ENCODE results near the gene CRADD. TPM values are rescaled to one million over a fixed set of nuclear protein-coding genes. Genes with fewer than 3 reads are reported as not detected.
"Not testable (repeated sequence)": the region's sequence is repeated elsewhere in the genome, so short reads cannot be mapped to it uniquely, and the experiment has no call there.

Gene CRADD
- total RNA-seq, 6 donors from 2014 or later, result 13.7 to 40.7 (median 29.0) TPM

GRCh38 chr12:93882763-93883162 is 205.6 kb downstream of the CRADD start:
- no peaks in the 10 kb centered on the region for H3K36me3 ChIP-seq
- no peaks in the 10 kb centered on the region for H3K9me3 ChIP-seq
- H3K4me1 ChIP-seq, result no peaks in the 10 kb centered on the region
- ATAC-seq (ENCODE audit: low FRiP score in 2 of 2), result no peak
- no peak for TF ChIP-seq POLR2AphosphoS5 (IDR thresholded peaks at IDR 0.05)
- TF ChIP-seq EP300 (IDR thresholded peaks at IDR 0.05), result no peak
- TF ChIP-seq CTCF (IDR thresholded peaks at IDR 0.05), result no peak
- TF ChIP-seq POLR2A (IDR thresholded peaks at IDR 0.05), result no peak
- 85 to 87% methylated on average over 3 of the region's 3 CpGs for WGBS, 2 donors
- H3K4me3 ChIP-seq, result no peak overlapping the region
- no peak overlapping the region for H3K27ac ChIP-seq
- H3K27me3 ChIP-seq, result no peaks in the 10 kb centered on the region
- DNase-seq, result no peak

- DNase-seq, result no peak
- no peaks in the 10 kb centered on the region for H3K36me3 ChIP-seq
- H3K27me3 ChIP-seq, result no peaks in the 10 kb centered on the region
- WGBS, 2 donors, result 89 to 91% methylated on average over 2 of the region's 2 CpGs
- TF ChIP-seq POLR2A (IDR thresholded peaks at IDR 0.05) (no peak), POLR2AphosphoS5 (IDR thresholded peaks at IDR 0.05) (no peak), CTCF (IDR thresholded peaks at IDR 0.05) (no peak), EP300 (IDR thresholded peaks at IDR 0.05) (no peak)
- H3K4me1 ChIP-seq, result no peaks in the 10 kb centered on the region
- no peak overlapping the region for H3K4me3 ChIP-seq
- H3K27ac ChIP-seq, result no peak overlapping the region
- ATAC-seq (ENCODE audit: low FRiP score in 2 of 2), result no peak
- no peaks in the 10 kb centered on the region for H3K9me3 ChIP-seq
These were observed 206.4 kb downstream of the CRADD start for GRCh38 chr12:93883436-93884154.

- Histone ChIP-seq H3K27me3 (no peaks in the 10 kb centered on the region), H3K4me3 (no peak overlapping the region), H3K9me3 (no peaks in the 10 kb centered on the region), H3K36me3 (no peaks in the 10 kb centered on the region), H3K27ac (no peak overlapping the region), H3K4me1 (no peaks in the 10 kb centered on the region)
- DNase-seq, result no peak
- ATAC-seq (ENCODE audit: low FRiP score in 2 of 2), result peak in 1 of 2 donors; percentile 31
- WGBS, 2 donors, result 83 to 88% methylated on average over 5 of the region's 5 CpGs
- TF ChIP-seq CTCF (IDR thresholded peaks at IDR 0.05) (no peak), POLR2A (IDR thresholded peaks at IDR 0.05) (no peak), POLR2AphosphoS5 (IDR thresholded peaks at IDR 0.05) (no peak), EP300 (IDR thresholded peaks at IDR 0.05) (no peak)
These were observed 207.8 kb downstream of the CRADD start for GRCh38 chr12:93884794-93885460.

- ATAC-seq (ENCODE audit: low FRiP score in 2 of 2); H3K4me3 ChIP-seq; H3K36me3 ChIP-seq; H3K9me3 ChIP-seq; H3K4me1 ChIP-seq; H3K27ac ChIP-seq; H3K27me3 ChIP-seq: not testable (repeated sequence)
- 94 to 97% methylated on average over 7 of the region's 7 CpGs for WGBS, 2 donors
- DNase-seq, result peak in 1 of 2 donors; percentile 1
These were observed 208.9 kb downstream of the CRADD start for GRCh38 chr12:93885973-93886532.

- DNase-seq, result no peak
- Histone ChIP-seq H3K4me1 (no peaks in the 10 kb centered on the region), H3K9me3 (no peaks in the 10 kb centered on the region), H3K27me3 (no peaks in the 10 kb centered on the region), H3K27ac (no peak overlapping the region), H3K36me3 (no peaks in the 10 kb centered on the region), H3K4me3 (no peak overlapping the region)
- TF ChIP-seq EP300 (IDR thresholded peaks at IDR 0.05) (no peak), POLR2A (IDR thresholded peaks at IDR 0.05) (no peak), POLR2AphosphoS5 (IDR thresholded peaks at IDR 0.05) (no peak), CTCF (IDR thresholded peaks at IDR 0.05) (no peak)
- WGBS, 2 donors, result 81 to 83% methylated on average over 18 of the region's 18 CpGs
- no peak for ATAC-seq (ENCODE audit: low FRiP score in 2 of 2)
These were observed 209.6 kb downstream of the CRADD start for GRCh38 chr12:93886533-93887511.
